K562 (cell line): ENCODE measurements around the gene CSMD2.

Experiments
- ATF7 ChIP-seq: fragments of 450-650 bp; IDR thresholded peaks from 2 replicates; pipeline ENCODE4 v1.7.1; 2014; ENCODE audit warnings: mild to moderate bottlenecking, moderate library complexity
- CHD2 ChIP-seq: IDR thresholded peaks from 2 replicates; pipeline ENCODE4 v1.6.1; 2011; ENCODE audit warnings: low read depth, low read length
- HNRNPUL1 ChIP-seq: fragments of 200-400 bp; formaldehyde crosslinking; IDR thresholded peaks from 2 replicates; pipeline ENCODE4 v1.6.1; 2017; ENCODE audit warnings: low read length
- NELFE ChIP-seq: IDR thresholded peaks from 2 replicates; pipeline ENCODE4 v1.6.1; 2011; ENCODE audit warnings: mild to moderate bottlenecking; ENCODE audit not compliant: insufficient read depth, insufficient read length
- SIX5 ChIP-seq, 2 experiments: IDR thresholded peaks; 2 replicates each; pipeline ENCODE4 v1.6.1; 2011; ENCODE audit warnings: low read length in 2 of 2, borderline replicate concordance in 1 of 2, low read depth in 1 of 2, mild to moderate bottlenecking in 1 of 2, moderate library complexity in 1 of 2; ENCODE audit not compliant: insufficient read depth in 1 of 2
- STAG1 ChIP-seq: sonication (generic); formaldehyde crosslinking; IDR thresholded peaks from 2 replicates; pipeline ENCODE4 v1.5.0; 2020; ENCODE audit warnings: missing genetic modification reagents, borderline replicate concordance
- ZNF174 ChIP-seq: fragments of 250-450 bp; sonication (Bioruptor Pico); IDR thresholded peaks from 2 replicates; pipeline ENCODE4 v1.4.0; 2020; ENCODE audit warnings: mild to moderate bottlenecking
- ZNF785 ChIP-seq: fragments of 250-450 bp; sonication (Bioruptor Pico); IDR thresholded peaks from 2 replicates; pipeline ENCODE4 v1.4.0; 2020; ENCODE audit warnings: mild to moderate bottlenecking
- TF ChIP-seq, protein P1 (sequence below), 3 experiments: IDR thresholded peaks in 2 of 3; conservative IDR thresholded peaks in 1 of 3; 2 replicates each; pipeline ENCODE4 v1.5.1; 2011 to 2012; ENCODE audit warnings: low read length in 3 of 3, mild to moderate bottlenecking in 3 of 3, control low read depth in 2 of 3, improper control_type of control experiment in 1 of 3, inconsistent platforms in 1 of 3, low read depth in 1 of 3, mixed read lengths in 1 of 3, moderate library complexity in 1 of 3; ENCODE audit not compliant: insufficient read depth in 2 of 3
- TF ChIP-seq, protein P2 (sequence below): sonication (generic); formaldehyde crosslinking; IDR thresholded peaks from 2 replicates; pipeline ENCODE4 v1.8.0; 2022; ENCODE audit warnings: mild to moderate bottlenecking, missing genetic modification reagents

DNA sequence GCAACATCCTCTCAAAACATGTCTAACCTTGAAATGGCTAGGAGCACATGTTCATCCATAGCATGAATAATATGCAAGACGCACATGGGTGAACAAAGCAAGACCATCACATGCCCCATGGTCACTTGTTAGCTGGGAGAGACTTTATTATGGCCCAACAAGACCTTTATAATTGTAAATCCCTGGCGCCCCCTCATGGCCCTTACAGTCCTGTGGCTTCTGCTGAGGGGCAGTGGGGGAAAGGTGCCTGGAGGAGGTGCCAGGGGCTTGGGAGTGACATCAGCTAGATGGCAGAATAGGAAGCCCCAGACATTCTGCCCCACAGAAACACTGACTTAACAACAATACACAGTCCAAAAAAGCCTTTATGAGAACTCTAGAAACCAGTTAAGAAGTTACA lies 51.7 kb downstream of the CSMD2 start:
- no peak for TF ChIP-seq SIX5 (IDR thresholded peaks at IDR 0.05; ENCODE audit: borderline replicate concordance in 1 of 2, insufficient read depth in 1 of 2, low read depth in 1 of 2, low read length in 2 of 2)
- TF ChIP-seq ZNF174 (CRISPR knock-in tag), result no peak
- TF ChIP-seq, protein P1, sequence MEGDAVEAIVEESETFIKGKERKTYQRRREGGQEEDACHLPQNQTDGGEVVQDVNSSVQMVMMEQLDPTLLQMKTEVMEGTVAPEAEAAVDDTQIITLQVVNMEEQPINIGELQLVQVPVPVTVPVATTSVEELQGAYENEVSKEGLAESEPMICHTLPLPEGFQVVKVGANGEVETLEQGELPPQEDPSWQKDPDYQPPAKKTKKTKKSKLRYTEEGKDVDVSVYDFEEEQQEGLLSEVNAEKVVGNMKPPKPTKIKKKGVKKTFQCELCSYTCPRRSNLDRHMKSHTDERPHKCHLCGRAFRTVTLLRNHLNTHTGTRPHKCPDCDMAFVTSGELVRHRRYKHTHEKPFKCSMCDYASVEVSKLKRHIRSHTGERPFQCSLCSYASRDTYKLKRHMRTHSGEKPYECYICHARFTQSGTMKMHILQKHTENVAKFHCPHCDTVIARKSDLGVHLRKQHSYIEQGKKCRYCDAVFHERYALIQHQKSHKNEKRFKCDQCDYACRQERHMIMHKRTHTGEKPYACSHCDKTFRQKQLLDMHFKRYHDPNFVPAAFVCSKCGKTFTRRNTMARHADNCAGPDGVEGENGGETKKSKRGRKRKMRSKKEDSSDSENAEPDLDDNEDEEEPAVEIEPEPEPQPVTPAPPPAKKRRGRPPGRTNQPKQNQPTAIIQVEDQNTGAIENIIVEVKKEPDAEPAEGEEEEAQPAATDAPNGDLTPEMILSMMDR (IDR thresholded peaks at IDR 0.05 in 2 of 3, conservative IDR thresholded peaks at IDR 0.05 in 1 of 3; ENCODE audit: insufficient read depth in 2 of 3, low read depth in 1 of 3, low read length in 3 of 3), result peak in 1 of 3 experiments; percentile 19; a peak in 1 of 6 replicates
- no peak for TF ChIP-seq NELFE
- no peak for TF ChIP-seq CHD2
- TF ChIP-seq, protein P2, sequence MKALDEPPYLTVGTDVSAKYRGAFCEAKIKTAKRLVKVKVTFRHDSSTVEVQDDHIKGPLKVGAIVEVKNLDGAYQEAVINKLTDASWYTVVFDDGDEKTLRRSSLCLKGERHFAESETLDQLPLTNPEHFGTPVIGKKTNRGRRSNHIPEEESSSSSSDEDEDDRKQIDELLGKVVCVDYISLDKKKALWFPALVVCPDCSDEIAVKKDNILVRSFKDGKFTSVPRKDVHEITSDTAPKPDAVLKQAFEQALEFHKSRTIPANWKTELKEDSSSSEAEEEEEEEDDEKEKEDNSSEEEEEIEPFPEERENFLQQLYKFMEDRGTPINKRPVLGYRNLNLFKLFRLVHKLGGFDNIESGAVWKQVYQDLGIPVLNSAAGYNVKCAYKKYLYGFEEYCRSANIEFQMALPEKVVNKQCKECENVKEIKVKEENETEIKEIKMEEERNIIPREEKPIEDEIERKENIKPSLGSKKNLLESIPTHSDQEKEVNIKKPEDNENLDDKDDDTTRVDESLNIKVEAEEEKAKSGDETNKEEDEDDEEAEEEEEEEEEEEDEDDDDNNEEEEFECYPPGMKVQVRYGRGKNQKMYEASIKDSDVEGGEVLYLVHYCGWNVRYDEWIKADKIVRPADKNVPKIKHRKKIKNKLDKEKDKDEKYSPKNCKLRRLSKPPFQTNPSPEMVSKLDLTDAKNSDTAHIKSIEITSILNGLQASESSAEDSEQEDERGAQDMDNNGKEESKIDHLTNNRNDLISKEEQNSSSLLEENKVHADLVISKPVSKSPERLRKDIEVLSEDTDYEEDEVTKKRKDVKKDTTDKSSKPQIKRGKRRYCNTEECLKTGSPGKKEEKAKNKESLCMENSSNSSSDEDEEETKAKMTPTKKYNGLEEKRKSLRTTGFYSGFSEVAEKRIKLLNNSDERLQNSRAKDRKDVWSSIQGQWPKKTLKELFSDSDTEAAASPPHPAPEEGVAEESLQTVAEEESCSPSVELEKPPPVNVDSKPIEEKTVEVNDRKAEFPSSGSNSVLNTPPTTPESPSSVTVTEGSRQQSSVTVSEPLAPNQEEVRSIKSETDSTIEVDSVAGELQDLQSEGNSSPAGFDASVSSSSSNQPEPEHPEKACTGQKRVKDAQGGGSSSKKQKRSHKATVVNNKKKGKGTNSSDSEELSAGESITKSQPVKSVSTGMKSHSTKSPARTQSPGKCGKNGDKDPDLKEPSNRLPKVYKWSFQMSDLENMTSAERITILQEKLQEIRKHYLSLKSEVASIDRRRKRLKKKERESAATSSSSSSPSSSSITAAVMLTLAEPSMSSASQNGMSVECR, result no peak
- no peak for TF ChIP-seq ZNF785 (CRISPR knock-in tag)
- TF ChIP-seq ATF7, result no peak
- no peak for TF ChIP-seq HNRNPUL1
- no peak for TF ChIP-seq STAG1 (CRISPR knock-in tag)
